K562 (cell line): ENCODE results near the gene IFFO2.

ENCODE experiments used
- BDP1 ChIP-seq: IDR thresholded peaks from 3 replicates; pipeline ENCODE4 v1.6.1; 2011; ENCODE audit not compliant: insufficient read length, insufficient read depth
- CAMTA2 ChIP-seq: fragments of 250-450 bp; sonication (Bioruptor Pico); conservative IDR thresholded peaks from 2 replicates; pipeline ENCODE4 v1.5.1; 2022
- EZH2 ChIP-seq: IDR thresholded peaks from 2 replicates; pipeline ENCODE4 v1.6.1; 2012; ENCODE audit warnings: low read depth, mild to moderate bottlenecking, inconsistent platforms, low read length, borderline replicate concordance
- KDM5B ChIP-seq: fragments of 200-600 bp; sonication (generic); IDR thresholded peaks from 2 replicates; pipeline ENCODE4 v1.6.1; 2012; ENCODE audit warnings: low read depth, mild to moderate bottlenecking, moderate library complexity, low read length, control low read depth, inconsistent platforms; ENCODE audit not compliant: insufficient replicate concordance
- POLR2A ChIP-seq: fragments of 450-650 bp; conservative IDR thresholded peaks from 2 replicates; pipeline ENCODE4 v1.6.1; 2016
- RAD21 ChIP-seq, 2 experiments: fragments of 250-450 bp in 1 of 2; fragments of 450-650 bp in 1 of 2; sonication (Bioruptor Pico) in 1 of 2; formaldehyde crosslinking in 1 of 2; IDR thresholded peaks in 1 of 2; conservative IDR thresholded peaks in 1 of 2; 2 replicates each; pipeline versions ENCODE4 v1.4.0 to v1.8.0; 2020 to 2022; ENCODE audit warnings: mild to moderate bottlenecking in 2 of 2, moderate library complexity in 1 of 2
- TF ChIP-seq, protein P1 (sequence below), 3 experiments: IDR thresholded peaks in 2 of 3; conservative IDR thresholded peaks in 1 of 3; 2 replicates each; pipeline ENCODE4 v1.5.1; 2011 to 2012; ENCODE audit warnings: low read length in 3 of 3, mild to moderate bottlenecking in 3 of 3, control low read depth in 2 of 3, improper control_type of control experiment in 1 of 3, inconsistent platforms in 1 of 3, low read depth in 1 of 3, mixed read lengths in 1 of 3, moderate library complexity in 1 of 3; ENCODE audit not compliant: insufficient read depth in 2 of 3
- TF ChIP-seq, protein P2 (sequence below): sonication (generic); formaldehyde crosslinking; IDR thresholded peaks from 2 replicates; pipeline ENCODE4 v1.9.0; 2022; ENCODE audit warnings: mild to moderate bottlenecking, missing genetic modification reagents
- TF ChIP-seq, protein P3 (sequence below): IDR thresholded peaks from 2 replicates; pipeline ENCODE4 v1.6.1; 2012; ENCODE audit warnings: low read depth, low read length, improper control_type of control experiment, borderline replicate concordance
- TF ChIP-seq, protein P4 (sequence below): fragments of 250-450 bp; sonication (Bioruptor Pico); IDR thresholded peaks from 2 replicates; pipeline ENCODE4 v1.8.0; 2022; ENCODE audit warnings: inconsistent platforms, mild to moderate bottlenecking, moderate library complexity, borderline replicate concordance

DNA sequence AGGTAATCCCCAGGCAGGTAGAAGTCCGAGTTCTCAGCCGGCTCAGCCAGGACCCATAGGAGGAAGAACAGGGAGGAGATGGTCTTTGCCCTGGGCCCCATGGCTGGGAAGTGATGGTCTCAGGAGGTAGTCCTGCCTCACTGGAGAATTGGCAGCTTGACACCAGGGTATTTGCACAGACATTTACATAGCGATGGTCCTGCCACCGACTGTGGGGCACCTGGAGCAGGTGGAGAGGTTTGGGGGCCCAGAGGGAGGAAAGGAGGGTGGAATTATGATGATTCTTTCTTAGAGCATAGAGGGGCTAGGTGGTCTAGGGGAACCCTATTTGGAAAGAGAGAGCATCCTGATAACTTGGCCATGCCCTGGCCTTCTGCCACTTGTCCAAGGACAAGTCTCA is 96.9 kb downstream of the IFFO2 start, which contains the start of gene TAS1R2:
- TF ChIP-seq, protein P1, sequence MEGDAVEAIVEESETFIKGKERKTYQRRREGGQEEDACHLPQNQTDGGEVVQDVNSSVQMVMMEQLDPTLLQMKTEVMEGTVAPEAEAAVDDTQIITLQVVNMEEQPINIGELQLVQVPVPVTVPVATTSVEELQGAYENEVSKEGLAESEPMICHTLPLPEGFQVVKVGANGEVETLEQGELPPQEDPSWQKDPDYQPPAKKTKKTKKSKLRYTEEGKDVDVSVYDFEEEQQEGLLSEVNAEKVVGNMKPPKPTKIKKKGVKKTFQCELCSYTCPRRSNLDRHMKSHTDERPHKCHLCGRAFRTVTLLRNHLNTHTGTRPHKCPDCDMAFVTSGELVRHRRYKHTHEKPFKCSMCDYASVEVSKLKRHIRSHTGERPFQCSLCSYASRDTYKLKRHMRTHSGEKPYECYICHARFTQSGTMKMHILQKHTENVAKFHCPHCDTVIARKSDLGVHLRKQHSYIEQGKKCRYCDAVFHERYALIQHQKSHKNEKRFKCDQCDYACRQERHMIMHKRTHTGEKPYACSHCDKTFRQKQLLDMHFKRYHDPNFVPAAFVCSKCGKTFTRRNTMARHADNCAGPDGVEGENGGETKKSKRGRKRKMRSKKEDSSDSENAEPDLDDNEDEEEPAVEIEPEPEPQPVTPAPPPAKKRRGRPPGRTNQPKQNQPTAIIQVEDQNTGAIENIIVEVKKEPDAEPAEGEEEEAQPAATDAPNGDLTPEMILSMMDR (IDR thresholded peaks at IDR 0.05 in 2 of 3, conservative IDR thresholded peaks at IDR 0.05 in 1 of 3; ENCODE audit: insufficient read depth in 2 of 3, low read depth in 1 of 3, low read length in 3 of 3): no peak
- TF ChIP-seq, protein P2, sequence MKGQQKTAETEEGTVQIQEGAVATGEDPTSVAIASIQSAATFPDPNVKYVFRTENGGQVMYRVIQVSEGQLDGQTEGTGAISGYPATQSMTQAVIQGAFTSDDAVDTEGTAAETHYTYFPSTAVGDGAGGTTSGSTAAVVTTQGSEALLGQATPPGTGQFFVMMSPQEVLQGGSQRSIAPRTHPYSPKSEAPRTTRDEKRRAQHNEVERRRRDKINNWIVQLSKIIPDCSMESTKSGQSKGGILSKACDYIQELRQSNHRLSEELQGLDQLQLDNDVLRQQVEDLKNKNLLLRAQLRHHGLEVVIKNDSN (CRISPR knock-in tag): no peak
- TF ChIP-seq EZH2 (no peak), KDM5B (no peak), POLR2A (no peak), BDP1 (no peak), RAD21 (CRISPR knock-in tag; conservative IDR thresholded peaks at IDR 0.05 in 1 of 2, IDR thresholded peaks at IDR 0.05 in 1 of 2) (no peak), CAMTA2 (CRISPR knock-in tag) (no peak)
- TF ChIP-seq, protein P3, sequence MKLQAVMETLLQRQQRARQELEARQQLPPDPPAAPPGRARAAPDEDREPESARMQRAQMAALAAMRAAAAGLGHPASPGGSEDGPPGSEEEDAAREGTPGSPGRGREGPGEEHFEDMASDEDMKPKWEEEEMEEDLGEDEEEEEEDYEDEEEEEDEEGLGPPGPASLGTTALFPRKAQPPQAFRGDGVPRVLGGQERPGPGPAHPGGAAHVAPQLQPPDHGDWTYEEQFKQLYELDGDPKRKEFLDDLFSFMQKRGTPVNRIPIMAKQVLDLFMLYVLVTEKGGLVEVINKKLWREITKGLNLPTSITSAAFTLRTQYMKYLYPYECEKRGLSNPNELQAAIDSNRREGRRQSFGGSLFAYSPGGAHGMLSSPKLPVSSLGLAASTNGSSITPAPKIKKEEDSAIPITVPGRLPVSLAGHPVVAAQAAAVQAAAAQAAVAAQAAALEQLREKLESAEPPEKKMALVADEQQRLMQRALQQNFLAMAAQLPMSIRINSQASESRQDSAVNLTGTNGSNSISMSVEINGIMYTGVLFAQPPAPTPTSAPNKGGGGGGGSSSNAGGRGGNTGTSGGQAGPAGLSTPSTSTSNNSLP: no peak
- TF ChIP-seq, protein P4, sequence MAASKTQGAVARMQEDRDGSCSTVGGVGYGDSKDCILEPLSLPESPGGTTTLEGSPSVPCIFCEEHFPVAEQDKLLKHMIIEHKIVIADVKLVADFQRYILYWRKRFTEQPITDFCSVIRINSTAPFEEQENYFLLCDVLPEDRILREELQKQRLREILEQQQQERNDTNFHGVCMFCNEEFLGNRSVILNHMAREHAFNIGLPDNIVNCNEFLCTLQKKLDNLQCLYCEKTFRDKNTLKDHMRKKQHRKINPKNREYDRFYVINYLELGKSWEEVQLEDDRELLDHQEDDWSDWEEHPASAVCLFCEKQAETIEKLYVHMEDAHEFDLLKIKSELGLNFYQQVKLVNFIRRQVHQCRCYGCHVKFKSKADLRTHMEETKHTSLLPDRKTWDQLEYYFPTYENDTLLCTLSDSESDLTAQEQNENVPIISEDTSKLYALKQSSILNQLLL (CRISPR knock-in tag): no peak
